ENCODE data around the gene EIPR1.

Gene EIPR1

DNA sequence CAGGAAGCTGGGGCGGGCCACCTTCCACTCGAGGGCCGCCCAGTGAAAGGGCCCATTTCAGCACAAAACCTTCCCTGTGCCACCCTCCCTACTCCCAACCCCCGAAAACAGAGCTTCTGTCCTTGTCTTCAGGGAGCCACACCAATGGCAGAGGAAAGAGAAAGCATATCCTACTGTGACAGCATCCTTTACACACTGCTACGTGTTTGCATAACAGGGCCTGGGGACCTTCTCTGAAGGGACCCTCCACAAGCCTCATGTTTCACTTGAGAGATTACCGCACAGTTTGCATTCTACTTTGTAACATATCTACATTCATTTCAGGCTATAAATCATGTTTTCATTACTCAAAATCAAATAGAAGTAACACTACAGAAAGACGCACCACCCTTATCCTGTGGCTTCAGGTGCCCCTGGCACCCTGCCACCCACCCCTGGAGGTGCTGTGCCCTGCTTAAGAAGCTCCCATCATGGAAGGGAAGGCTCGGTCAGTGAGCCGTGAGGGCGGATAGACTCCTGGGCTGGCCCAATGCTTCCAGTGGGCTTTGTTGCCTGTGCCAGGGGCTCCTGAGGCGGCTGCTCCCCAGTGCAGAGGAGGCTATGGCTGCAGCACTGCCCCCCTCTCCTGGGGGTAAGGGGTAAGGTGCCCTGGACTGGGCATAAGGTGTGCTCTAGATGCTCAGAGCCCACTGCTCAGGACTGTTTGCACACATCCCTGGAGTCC lies 52.0 kb downstream of the EIPR1 start:
- no peak for DNase-seq (ENCODE audit: low read depth in 2 of 3, low spot score in 1 of 3)

DNA sequence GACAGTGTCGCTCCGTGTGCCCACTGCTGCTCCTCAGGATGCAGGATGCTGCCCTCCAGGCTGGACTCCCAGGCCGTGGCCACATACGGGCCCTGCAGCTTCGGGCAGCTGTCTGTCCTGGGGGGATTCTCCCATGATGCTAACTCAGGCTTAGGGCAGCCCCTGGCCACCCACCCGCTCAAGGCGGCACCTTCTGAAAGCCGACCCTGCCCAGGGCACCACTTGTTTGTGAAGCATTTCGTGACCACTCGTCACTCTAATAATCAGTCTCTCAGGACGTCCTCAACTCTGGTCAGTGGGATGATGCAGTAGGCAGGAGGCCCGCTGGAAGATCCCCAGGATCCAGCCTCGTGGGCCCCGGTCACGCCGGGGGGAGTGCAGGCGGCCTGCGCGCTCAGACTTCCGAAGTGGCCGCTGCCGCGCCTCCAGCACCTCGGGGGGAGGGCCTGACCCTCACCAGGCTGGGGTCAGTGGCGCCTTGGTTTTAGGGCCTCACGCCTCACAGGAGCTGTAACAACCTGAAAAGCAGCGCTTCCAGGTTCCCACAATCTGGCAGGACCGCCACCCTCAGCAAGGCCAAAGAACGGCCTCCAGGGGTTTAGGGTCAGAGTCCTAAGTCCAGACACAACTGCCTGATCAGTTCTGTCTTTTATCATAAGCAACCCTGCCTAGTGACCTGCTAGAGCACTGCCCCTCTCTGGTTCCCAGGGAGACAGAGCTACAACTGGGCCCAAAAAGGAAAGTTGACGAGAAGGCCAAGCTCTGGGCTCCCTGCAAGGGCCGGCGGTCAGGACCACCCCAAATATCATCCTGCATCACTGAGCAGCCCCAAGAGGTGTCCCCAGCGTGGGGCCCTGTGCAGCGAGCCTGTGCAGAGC lies 53.0 kb downstream of the EIPR1 start:
- DNase-seq (ENCODE audit: low read depth in 2 of 3, low spot score in 1 of 3), result no peak

DNA sequence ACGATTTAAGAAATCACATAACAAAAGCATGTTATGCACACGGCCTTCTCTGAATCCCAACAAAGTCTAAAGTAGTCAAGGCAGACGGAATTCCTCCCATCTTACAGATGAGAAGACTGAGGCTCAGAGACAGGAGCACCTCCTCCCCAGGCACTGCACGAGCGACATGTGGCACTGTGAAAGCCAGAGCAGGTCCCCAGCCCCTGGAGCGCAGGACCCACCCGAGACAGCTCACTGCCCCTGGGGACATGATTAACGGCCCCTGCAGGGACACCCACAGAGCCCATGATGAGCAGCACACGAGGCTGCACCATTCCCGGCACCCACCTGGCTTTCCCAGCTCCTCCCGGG lies 53.6 kb downstream of the EIPR1 start:
- no peak for DNase-seq (ENCODE audit: low read depth in 2 of 3, low spot score in 1 of 3)

DNA sequence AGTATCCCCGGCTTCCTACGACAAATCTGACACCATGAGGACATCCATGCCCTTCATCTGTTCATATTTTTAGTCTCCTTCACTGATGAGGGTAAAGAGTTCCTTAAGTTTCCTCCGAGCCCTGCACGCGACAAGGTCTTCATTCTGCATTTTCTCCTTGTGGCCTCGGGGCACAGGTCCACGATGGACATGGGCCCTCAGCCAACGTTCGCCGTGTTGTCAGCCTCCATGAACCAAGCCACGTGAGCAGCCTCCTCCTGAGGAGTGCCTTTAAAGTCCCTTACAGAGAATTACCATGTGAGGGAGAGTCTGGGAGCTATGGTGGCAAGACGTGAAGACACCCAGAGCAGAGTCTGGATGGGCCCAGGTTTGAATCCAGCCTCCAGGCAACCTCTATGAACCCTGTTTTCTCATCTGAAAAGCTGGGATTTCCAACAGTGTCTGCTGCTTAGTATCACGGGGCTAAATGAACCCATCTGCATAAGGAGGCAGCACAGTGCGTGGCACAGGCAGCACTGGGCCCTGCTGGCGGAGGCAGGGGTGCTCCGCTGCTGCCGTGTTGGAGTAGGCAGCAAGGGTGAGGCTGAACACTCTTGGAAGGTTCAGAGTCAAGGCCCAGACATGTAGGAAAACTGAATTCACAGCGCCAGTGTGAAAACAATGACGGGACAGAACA lies 54.1 kb downstream of the EIPR1 start:
- DNase-seq (ENCODE audit: low read depth in 2 of 3, low spot score in 1 of 3), result no peak

DNA sequence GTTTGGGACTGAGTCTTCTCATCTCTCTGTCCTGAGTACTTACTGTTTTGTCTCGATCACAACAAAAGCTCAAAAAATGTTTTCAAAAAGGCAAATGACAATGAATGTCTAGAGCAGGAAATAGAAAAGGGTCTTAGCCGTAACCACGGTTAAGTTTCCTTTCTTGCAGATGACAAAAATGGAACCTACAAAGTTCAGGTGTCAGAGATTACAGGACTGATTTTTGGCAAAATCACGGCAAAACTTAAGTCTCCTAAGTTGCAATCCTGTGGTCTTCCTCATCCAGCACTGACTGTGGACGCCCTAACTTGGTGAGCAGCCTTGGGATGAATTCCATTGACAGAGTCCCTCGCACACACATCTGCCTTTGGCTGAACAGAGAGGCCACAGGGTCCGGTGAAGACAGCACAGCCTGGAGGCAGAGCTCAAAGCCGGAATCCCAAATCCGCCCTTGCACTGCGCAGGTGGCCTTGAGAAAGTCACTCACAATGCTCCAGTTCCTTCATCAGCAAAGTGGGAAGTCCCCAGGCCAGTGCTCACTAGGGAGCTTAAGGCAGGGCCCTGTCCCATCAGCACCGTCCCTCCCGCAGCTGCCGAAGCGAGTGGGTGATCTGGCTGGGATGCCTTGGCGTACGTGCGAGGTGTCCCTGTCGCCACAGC lies 55.2 kb downstream of the EIPR1 start:
- no peak for DNase-seq (ENCODE audit: low read depth in 2 of 3, low spot score in 1 of 3)

DNA sequence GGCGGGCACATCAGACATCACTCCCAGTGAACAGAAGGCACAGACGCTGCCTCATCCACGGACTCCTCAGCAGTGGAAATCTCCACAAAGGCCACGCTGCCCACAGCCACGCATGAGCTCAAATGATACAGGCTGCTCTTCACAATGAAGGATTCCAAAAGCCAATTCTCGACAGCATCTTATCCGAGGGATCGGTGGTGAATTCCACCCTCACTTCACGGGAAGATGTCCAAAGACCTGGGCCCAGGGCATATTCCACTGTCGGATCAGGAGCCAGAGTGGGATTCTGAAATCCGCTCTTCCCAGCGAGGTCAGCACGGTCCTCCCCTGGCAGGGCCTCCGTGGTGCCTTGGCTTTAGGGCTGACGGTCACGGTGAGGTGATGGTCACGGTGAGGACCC lies 55.8 kb downstream of the EIPR1 start:
- no peak for DNase-seq (ENCODE audit: low read depth in 2 of 3, low spot score in 1 of 3)

DNA sequence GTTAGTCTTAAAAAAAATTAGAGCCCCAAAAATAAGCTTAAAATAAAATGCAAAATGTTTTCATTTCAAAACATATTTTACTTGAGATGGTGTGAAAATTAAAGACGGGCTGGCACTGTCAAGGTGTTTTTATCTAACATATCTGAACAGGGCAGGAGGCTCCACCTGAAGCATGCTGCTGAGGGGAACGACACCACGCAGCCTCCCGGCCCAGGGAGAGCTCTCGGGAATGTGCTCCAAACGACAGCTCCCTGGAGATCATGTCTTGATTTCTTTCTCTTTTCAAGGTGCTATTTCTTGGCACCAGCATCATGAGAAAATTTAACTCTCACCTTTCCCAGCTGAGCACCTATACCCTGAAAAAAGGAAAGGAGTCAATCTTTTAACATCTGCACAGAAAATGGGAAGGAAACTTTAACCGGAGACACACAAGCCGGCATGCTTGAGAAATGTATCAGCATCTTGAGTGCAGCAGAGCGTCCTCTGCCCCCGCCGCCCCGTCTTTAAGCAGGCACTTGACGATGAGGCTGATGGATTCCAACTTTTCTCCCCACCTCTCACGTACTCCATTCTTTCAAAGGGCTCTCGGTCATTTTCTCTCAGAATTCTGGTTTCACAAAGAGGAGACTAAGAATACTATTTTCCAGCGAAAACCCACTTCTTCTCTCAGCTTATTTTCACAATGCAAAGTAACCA lies 56.6 kb downstream of the EIPR1 start:
- no peak for DNase-seq (ENCODE audit: low read depth in 2 of 3, low spot score in 1 of 3)

DNA sequence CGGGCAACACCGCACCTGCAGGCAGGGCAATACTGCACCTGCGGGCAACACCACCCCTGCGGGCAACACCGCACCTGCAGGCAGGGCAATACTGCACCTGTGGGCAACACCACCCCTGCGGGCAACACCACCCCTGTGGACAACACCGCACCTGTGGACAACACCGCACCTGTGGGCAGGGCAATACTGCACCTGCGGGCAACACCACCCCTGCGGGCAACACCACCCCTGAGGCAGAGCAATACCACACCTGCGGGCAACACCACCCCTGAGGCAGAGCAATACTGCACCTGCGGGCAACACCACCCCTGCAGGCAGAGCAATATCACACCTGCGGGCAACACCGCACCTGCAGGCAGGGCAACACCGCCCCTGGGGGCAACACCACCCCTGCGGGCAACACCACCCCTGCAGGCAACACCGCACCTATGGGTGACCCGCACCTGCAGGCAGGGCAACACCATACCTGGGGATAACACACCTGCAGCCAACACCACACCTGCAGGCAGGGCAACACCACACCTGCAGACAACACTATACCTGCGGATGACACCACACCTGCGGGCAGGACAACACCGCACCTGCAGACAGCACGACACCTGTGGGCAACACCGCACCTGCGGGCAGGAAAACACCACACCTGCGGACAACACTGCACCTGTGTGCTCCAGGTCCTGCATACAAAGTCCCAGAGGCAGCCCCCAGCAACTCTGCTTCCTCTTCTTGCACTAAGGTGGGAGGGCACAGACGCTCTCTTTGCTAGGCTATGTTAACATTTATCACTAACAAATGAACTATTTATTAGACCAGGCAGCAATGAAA lies 57.7 kb downstream of the EIPR1 start:
- no peak for DNase-seq (ENCODE audit: low read depth in 2 of 3, low spot score in 1 of 3)

DNA sequence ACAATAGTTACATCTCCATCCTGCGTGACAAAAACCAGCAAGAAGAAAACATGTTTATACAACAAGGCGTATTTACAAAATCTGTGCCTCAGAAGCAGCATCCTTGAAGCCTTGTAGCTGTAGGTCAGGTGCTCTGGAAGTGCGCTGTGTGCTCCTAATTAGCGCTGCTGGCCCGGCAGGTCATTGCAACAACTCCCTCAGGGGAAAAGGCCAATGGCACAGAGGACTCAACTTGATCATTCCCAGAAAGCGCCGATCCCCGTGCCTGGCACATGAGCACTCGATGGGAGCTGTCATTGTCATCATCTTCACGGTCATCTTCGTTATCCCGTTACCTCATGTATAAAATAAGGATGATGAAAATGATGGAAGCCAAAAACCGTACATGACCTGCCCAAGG lies 58.5 kb downstream of the EIPR1 start:
- DNase-seq (ENCODE audit: low read depth in 2 of 3, low spot score in 1 of 3), result no peak

DNA sequence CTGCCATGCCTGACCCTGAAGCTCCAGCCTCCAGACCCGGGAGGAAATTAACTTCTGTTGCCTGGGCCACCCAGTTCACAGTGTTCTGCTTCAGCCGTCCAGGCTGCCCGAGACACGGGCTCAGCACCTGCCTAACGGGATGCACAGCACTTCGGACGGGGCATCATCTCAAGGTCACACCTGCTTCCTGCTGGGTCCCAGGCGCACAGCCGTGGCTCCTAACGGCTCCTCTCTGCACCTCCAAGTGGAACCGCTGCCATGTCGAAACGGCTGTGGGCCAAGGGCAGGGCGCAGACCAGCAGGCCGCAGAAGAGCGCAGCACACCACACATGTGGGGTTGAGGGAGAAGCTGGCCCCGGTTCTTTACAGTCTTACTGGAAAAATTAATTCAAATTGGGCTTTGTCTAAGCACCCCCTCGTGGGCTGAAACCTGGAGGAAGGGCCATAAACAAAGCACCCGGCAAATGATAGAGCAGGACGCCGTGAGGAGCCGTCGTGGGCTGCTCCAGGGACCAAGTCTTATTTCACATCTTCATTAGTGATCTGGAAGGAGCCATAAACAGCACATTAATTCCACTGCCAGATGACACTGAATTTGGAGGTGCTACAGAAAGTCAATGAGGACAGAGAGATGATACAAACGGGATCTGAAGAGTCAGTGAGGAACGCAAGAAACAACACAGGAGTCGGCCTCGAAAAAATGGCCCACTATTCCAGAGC lies 59.6 kb downstream of the EIPR1 start:
- DNase-seq (ENCODE audit: low read depth in 2 of 3, low spot score in 1 of 3), result no peak

DNA sequence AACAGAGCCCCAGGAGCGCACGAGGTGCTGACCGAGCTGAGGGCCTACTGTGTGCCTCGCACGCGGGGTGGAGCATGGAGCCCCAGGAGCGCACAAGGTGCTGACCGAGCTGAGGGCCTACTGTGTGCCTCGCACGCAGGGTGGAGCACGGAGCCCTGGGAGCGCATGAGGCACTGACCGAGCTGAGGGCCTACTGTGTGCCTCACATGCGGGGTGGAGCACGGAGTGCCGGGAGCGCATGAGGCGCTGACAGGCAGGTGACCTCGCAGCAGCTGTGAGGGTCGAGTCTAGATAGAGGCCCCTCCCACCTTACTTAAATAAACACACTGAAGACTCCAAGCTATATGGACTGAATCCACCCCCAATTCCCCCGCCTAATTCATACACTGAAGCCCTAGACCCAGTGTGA lies 60.3 kb downstream of the EIPR1 start:
- DNase-seq (ENCODE audit: low read depth in 2 of 3, low spot score in 1 of 3), result no peak

DNA sequence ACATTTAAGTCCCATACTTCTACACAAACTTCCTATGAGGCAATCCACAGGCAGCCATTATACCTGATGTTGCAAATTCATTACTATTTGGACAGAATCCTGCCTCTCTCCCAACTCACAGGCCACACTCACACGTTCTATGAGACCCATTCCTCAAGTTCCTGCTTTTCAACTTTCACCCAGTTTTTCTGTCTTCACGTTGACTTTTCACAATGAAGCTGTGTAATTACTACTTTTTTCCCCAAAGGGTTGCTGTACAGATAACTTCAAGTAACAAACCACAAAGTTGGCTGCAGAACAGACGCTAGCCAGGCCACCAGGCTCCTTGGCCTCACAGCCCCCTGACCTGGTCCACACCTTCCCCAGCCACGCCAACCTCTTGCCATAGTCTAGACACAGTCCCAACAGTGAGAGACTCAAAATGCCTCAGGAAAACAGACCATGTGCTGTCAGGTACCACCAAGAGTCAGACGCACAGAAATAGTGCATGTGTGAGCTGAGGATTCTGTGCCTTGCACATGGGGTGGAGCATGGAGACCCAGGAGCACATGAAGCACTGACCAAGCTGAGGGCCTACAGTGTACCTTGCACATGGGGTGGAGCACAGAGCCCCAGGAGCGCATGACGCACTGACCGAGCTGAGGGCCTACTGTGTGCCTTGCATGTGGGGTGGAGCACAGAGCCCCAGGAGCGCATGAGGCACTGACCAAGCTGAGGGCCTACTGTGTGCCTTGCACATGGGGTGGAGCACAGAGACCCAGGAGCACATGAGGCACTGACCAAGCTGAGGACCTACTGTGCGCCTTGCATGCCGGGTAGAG lies 61.0 kb downstream of the EIPR1 start:
- no peak for DNase-seq (ENCODE audit: low read depth in 2 of 3, low spot score in 1 of 3)

DNA sequence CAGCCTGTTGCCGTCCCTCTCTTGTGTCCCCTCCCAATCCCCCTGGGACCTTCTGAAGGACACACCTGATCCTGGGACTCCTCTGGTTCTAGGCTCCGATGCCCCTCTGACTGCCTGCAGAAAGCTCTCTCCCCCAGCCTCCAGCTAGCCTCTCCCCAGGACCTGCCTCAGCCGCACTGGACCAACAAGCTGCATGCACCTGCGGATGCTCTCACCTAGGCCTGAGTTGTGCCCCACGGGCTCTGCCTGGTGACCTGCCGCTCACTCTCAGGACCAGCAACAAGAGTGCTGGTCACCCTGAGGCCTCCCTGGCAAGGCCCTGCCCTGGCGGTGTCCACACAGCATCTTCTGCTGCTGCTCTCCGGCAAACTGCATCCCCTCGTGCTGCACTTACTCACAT lies 63.0 kb downstream of the EIPR1 start:
- DNase-seq (ENCODE audit: low read depth in 2 of 3, low spot score in 1 of 3), result no peak

DNA sequence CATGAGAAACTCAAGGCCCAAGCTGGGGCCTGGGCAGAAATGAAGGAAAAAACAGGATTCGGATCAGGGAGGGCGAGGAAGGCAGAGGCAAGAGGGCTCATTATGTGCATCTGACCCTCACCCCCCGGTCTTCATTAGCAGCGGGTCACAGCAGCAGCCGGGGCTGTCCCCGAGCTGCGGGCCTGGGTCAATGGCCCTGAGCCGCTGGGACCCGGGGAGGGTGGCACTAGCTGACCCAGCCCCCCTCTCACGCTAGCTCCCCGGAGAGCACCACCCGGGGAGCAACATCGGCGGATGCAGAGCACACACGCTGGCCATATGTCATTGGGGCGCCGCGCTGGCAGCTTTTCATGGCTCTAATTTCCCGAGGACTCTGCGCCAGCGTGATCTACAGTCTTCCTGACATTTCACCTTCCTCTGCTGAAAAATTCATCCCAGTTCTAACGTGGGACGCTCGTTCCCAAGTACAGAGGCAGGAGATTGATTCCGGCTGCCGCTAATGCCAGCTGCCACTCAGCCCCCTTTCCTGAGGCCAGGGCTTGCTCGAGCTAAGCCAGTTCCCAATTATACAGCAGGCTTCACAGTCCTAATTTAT lies 63.7 kb downstream of the EIPR1 start:
- no peak for DNase-seq (ENCODE audit: low read depth in 2 of 3, low spot score in 1 of 3)

DNA sequence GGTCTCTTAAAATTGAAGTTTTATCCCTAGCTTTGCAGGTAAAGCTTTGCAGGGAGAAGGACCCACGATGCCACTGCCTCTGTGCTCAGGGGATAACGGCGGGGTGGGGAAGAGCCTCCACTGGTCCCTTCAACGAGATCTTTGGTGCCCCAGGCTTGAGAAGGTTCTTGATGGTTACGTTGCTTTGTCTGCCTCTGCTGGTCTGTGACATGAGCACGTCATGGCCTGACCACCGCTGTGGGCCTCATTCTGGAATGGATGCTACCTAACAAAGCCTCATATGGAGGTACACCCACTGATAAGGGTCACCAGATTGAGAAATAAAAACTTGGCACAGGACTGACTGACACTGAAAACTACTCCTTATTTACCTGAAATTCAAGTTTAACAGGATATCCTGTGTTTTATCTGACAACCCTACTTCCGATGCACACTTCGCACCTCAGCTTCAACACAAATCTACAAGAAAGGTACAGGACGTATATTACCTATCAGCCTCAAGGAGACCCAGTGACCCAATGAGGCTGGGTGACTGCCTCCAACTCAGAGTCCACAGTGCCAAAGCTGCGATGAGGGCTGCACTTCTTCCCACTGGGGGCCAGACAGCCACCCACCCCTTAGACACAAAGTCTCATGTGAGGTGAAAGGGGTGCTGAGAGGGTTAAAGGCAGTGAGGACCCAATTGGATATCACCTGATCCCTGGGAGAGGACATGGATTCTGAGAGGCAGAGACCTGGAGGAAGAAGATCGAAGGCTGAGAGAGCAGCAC lies 64.9 kb downstream of the EIPR1 start:
- DNase-seq (ENCODE audit: low read depth in 2 of 3, low spot score in 1 of 3), result no peak

DNA sequence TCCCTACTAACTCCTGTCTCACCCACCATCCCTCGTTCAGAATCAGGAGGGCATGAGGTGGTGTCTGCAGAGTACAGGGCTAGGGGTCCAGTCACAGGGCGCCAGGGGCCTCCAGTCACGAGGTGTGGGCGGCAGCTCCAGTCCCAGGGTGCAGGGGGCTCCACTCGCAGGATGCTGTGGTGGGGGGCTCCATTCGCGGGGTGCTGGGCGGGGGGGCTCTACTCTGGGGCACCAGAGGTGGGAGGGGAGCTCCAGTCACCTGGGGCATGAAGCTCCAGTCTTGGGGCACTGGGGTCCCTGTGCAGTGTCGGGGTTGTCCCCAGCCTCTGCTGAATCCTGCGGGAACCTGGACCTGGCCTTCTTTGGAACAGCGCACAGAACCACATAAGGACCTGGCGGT lies 66.0 kb downstream of the EIPR1 start:
- no peak for DNase-seq (ENCODE audit: low read depth in 2 of 3, low spot score in 1 of 3)

DNA sequence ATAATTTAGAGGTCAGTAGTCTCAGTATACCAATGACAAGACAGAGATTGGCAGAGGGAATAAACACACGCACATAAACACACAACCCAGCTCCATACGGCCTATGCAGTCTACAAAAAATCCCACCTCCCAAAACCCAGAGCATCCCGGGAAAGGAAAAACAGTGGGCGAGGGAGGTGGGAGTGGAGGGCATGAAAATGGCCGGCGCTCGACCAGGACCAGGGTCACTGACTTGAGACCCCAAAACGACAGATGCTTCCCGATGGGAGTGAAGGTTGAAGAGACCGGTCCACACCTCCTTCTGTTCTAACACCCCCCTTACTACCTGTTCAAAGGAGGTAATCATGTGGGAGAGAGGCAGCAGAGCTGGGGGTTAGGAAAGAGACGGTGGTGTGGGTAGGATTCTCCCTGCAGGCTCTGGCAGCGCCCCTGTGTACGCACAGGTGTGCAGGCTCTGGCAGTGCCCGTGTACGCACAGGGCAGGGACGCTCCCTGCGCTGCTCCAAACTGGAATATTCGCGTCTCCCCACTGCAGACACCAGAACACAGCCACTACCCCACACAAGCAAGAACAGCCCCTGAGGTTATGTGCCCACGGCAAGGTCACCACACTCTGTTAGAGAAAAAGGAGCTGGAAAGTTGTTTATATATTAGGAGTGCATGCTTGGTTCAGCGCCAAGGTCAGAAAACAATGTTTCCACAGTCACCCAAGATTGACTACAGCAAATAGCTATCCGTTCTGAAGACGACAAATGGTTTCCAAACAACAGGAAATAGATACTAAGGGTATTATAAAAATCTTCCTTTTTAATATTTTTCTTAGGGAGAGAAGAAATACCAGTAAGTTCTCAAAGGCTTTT lies 67.9 kb downstream of the EIPR1 start:
- no peak for DNase-seq (ENCODE audit: low read depth in 2 of 3, low spot score in 1 of 3)
